ENCODE data around the gene TARS1.

The TARS1 gene

DNA sequence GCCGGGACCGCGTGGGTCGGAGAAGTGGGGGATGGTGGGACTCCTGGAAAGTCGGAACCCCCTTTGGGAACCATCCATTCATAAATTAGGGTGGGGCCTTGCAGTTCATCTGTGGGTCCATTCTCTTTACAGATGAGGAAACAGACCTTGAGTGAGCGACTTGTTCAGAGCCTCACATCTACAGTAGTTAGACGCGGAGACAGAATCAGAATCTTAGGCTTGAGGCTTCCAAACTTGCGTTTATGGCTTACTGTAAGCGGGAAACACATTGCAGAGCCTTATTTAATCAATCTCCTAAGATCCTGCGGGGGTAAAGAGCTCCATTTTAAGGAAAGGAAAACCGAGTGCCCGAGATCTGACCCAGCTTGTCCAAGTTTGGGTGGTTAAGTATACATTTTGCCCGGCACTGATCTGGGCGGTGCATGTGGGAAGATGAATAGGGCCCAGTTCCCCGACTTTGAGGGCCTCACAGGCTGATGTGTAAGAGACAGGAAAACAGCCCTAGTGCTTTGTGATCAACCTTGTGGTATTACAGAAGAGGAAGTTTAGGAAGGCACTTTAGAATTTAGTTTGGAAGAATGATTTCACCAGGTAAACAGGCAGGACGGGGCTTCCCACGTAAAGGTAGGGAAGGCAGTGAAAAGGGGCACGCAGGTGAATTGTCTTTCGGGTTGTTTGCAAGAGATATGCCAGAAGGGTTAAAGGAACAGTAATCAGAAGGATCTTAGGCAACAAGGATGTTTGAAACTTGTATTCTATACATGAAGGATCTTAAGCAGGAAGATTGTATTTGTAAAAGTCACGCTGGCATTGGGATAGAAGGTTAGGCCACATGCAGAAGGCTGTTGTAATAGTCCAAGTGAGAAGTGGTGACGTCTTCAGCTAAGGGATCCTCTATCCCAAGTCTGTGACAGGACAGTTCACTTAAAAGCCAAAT, 744 bp downstream of the TARS1 start:
- peak; percentile 34 for DNase-seq

DNA sequence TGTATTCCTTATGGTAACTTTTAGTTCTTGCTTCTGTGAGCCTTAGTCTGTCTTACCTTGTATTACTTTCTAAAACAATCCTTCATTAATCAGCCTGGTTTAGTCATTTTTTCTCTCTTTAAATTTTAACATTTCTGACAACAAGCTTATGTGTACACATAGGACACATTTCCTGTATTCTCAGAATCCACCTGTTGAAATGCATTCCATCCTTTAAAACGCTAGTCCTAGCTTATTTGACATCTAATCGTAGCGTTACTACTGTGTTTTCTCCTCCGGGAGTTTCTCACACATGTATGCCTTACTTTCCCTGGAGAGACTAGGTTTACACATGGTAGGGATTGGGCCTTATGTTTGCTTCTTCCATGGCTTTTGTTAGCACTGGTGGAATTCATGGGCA, 3.8 kb downstream of the TARS1 start:
- DNase-seq, result no peak

DNA sequence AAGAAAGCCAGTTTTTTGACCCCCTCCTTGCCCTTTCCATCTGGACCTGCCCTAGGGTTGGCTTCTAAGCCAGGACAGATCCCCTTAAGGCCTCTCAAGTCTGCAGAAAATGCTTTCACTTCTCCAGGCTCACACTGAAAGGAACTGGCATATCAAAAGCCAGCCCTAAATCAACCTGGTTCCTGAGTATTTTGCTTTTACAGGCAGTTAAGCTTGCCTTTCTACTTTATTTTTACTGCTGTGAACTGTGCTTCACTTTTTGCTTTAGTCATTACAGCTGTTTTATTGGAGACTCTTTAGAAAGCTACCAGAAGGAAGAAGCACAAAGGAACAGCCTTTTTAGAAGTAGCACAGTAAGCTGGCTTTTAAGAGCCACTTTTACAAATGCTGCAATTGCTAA, 5.0 kb downstream of the TARS1 start:
- DNase-seq, result no peak

GRCh38 chr5:33448118-33448517, 7.4 kb downstream of the TARS1 start:
- no peak for DNase-seq

GRCh38 chr5:33457126-33457525, 16.4 kb downstream of the TARS1 start:
- no peak for DNase-seq

DNA sequence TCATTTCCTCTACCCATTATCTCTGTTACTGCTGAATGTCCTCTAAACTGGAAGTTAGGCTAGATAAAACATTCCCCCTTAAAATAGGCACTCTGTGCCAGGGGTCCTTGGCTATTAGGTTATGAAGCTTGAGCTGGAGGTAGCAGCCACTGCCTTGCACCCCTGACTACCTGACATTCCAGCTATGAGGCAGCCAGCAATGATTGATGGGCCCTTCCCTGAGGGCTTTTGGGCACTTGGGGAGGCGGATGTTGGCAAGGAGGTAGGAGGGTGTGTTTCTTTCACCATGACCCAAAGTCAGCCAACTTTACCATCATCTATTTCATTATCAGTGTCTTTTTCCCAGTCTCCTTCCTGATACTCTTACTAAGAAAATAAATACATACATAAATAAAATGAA, 17.1 kb downstream of the TARS1 start:
- no peak for DNase-seq

- no peak for DNase-seq
Measured at GRCh38 chr5:33460210-33460609, 19.4 kb downstream of the TARS1 start.

DNA sequence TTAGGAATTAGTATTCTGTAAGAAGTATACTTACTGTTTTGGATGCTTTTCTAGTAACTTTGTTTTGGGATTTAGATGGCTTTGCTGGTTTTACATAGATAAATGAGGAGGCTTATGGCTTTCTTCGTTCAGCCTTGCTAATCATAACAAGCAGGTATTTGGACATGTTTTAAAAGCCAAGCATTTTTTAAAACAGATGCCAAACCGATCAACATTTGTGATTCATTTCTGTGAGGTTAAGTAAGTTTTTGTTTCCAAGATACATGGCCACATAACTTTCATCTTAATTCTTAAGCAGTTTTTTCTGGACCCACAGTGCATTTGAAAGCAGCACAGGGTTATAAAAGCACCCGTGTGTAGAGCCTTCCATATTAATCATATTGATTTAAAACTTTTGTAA, 21.7 kb downstream of the TARS1 start:
- no peak for DNase-seq

DNA sequence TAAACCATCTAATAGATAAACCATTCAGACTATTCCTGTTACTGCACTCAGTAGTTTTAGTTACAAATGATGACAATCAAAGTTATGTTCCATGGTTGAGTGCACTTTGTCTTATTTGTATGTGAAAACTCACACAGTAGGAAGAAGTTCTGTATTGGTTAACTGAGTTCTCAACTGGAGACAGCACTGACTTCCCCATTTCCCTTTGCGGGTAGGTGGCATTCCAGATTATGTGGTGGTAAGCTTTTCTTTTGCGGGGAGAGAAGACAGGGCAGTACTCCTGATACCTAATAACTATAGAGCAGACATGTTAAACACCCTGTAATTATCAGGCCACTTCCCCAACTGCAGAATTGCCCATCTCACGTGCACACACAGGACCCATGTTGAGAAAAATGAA, 24.4 kb downstream of the TARS1 start:
- DNase-seq, result no peak

GRCh38 chr5:33468775-33469435, 28.1 kb downstream of the TARS1 start:
- no peak for DNase-seq

DNA sequence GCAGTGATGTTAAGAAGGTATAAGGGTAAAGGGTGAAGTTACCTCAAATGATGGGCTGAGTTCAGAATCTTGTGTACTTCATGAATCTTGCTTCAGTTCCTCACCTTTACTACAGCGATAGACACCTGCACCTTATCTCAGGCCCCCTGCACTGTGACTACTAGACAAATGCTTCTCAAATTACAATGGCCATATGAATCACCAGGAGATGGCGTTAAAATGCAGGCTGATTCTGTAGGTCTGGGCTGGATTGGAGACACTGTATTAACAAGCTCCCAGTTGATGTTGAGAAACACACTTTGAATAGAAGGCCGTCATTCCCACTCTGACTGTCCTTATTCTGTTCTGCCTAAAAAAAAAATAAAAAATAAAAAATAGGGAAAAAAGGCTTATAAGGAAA, 29.8 kb downstream of the TARS1 start:
- no peak for DNase-seq

DNA sequence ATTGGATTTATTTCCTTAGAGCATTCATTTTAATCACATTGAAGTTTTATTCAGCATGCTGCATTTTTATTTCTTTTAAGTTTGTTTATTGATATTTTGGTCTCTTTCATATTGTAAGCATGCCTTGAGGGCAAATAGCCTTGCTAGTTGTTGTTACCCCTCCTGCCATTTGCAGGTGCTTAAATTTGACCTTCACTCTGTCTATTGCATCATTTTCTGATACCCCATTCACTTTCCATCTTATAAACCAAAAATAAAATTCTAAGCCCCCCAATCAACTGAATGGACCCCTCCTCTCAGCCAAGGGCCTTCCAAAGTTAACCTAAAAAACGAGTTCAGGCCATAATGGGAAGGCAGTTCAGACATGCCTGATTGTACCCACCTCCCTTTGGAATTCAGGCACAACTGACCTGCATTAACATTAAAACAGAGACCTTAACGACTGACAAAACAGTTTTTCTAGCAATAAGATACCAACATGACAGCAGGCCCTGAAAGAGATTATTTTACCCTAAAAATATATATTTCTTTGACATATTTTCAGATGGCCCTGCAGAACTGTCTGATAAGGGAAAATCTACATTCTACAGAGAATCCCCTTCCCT, 32.1 kb downstream of the TARS1 start:
- DNase-seq, result no peak

GRCh38 chr5:33474004-33474403, 33.2 kb downstream of the TARS1 start:
- DNase-seq, result no peak

GRCh38 chr5:33474931-33475499, 34.2 kb downstream of the TARS1 start:
- no peak for DNase-seq

DNA sequence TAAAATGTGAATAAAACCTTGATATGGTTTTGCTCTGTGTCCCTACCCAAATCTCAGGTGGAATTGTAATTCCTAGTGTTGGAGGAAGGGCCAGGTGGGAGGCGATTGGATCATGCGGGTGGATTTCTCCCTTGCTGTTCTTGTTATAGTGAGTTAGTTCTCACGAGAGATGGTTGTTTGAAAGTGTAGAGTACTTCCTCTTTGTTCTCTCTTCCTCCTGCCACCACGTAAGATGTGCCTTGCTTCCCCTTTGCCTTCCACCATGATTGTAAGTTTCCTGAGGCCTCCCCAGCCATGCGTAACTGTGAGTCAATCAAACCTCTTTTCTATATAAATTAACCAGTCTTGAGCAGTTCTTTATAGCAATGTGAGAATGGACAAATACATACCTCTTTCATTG, 34.9 kb downstream of the TARS1 start:
- DNase-seq, result no peak

GRCh38 chr5:33476992-33477391, 36.2 kb downstream of the TARS1 start:
- DNase-seq, result no peak

DNA sequence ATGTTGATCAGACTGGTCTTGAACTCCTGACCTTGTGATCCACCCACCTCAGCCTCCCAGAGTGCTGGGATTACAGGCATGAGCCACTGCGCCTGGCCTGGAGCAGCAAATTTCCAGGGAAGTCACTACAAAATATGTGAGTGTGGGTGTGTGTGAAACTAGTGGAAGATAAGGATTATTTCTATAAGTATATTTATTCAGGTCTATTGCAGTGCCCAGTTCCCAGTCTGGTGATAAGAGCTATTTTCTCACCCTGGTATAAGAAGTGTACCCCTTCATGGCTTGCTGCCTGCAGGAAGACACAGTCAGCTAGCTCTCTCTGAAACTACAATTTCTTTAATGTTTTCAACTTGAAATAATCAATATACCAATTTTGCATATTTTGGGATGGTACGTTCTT, 37.1 kb downstream of the TARS1 start:
- no peak for DNase-seq

DNA sequence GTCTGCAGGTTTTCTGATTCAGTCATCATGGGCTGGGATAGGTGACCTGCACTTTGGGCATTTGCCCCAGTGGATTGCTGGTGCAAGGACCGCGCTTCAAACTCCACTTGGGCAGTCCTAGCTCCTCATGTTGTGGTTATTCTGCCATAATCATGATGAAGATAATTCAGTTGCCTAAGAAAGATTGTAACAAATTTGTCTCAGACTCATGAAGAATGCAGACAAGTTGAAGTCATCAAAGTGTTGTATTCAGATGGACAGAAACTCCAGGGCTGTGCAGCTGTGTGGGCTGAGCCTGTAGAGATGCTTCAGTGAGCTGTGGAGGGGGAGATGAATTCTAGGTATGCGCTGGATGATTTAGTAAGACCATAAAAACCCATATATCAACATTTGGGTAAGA, 38.5 kb downstream of the TARS1 start:
- no peak for DNase-seq

DNA sequence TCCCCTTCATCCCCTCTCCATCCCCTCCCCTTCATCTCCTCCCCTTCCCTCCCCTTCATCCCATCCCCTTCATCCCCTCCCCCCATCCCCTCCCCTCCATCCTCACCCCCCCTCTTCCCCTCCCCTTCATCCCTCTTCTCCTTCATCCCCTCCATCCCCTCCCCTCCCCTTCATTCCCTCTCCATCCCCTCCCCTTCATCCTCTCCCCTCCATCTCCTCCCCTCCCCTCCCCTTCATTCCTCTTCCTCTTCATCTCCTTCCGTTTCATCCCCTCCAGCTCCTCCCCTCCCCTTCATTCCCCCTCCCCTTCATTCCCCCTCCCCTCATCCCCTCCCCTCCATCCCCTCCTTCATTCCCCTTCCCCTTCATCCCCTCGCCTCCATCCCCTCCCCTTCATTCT, 40.1 kb downstream of the TARS1 start:
- DNase-seq, result no peak

- DNase-seq, result no peak
Measured at GRCh38 chr5:33482335-33482734, 41.6 kb downstream of the TARS1 start.

DNA sequence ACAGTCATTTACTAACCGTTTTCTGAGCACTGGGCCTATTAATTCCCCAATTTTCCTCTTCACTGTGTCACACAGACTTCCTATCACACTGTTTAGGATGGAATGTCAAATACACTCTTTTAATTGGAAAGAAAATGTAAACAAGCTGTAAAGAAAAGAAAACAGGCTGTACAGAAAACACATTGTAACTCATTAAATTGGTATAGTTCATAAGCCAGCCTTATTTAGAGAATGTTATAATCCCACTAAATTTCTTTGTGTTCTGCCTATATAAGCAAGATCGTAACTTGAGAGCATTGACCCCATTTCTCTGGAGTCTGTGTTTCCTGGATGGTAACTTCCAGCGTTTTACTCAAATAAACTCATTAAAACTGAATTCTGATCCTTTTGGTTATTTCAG, 46.5 kb downstream of the TARS1 start:
- no peak for DNase-seq

DNA sequence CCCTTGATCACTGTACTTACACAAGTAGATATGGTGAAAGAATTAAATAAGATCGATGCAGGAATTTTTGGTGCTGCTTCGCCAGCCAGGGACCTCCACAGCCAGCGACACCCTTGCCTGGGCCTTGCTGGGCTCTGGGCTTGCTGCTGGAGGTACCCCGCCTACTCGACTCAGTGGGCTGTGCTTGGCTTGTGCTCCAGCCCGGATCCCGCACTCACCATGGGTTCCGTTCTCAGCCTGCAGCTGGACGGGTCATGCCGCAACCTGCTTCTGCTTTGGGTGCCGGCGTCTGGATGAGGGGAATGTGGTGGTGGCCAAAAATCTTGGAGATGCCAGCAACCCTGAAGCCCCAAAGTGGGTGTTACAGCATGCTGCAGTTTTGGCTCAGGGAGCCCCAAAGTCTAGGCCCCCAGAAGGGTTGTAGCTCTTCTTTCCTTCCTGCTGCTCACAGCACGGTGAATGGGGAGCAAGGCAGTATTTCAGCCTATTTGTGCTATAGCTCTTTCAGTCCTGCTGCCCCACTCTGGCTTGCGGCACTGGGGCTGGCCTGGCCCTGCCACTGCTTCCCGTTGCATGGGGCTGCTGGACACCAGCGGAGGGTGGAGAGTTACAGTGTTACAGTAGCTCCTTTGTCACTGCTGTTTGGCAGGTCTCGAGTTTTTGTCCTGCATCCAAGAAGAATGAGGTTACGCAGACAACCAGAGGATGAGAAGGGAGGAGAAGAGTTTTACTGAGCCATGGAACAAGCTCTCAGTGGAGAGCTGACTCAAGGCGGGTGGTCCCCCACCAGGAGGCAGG, 48.0 kb downstream of the TARS1 start:
- no peak for DNase-seq

All from CD4-positive, alpha-beta T cell treated with Interleukin-17A for 4 hours (primary cell).